Central memory CD8-positive, alpha-beta T cell (primary cell): ENCODE measurements around the gene ADCY2.
"Not testable (repeated sequence)": the region's sequence is repeated elsewhere in the genome, so short reads cannot be mapped to it uniquely, and the experiment has no call there.

Source experiments
- ATAC-seq: fragments of 150-1000 bp; cut with Tn5 transposase; replicated peaks from 2 replicates; pipeline ENCODE4 v1.10.0; 2022; ENCODE audit warnings: mild to moderate bottlenecking, moderate FRiP score, moderate number of reproducible peaks; ENCODE audit not compliant: poor library complexity, severe bottlenecking; ENCODE audit errors: extremely low read depth
- DNase-seq, 2 donors: peaks; one replicate each; pipeline ENCODE4 v3.0.0; 2021; ENCODE audit warnings: low spot score in 2 of 2
- H3K27ac Mint-ChIP-seq: one replicate; pipeline ENCODE4 v1.8.0; 2022; ENCODE audit warnings: low read depth, mild to moderate bottlenecking, moderate library complexity, mixed read lengths
- H3K27me3 Mint-ChIP-seq: one replicate; pipeline ENCODE4 v1.8.0; 2022; ENCODE audit warnings: mixed read lengths
- H3K36me3 Mint-ChIP-seq: one replicate; pipeline ENCODE4 v1.8.0; 2022; ENCODE audit warnings: mild to moderate bottlenecking, moderate library complexity, mixed read lengths; ENCODE audit not compliant: insufficient read depth
- H3K4me1 Mint-ChIP-seq: one replicate; pipeline ENCODE4 v1.8.0; 2022; ENCODE audit warnings: mixed read lengths
- H3K4me3 Mint-ChIP-seq: one replicate; pipeline ENCODE4 v1.8.0; 2022; ENCODE audit warnings: mild to moderate bottlenecking, moderate library complexity, mixed read lengths
- H3K9me3 Mint-ChIP-seq: one replicate; pipeline ENCODE4 v1.8.0; 2022; ENCODE audit warnings: mixed read lengths

The ADCY2 gene

GRCh38 chr5:7405277-7405676, 9.3 kb downstream of the ADCY2 start:
- H3K27ac Mint-ChIP-seq, result no peak overlapping the region
- no peaks in the 10 kb centered on the region for H3K36me3 Mint-ChIP-seq
- ATAC-seq, result no peak
- H3K9me3 Mint-ChIP-seq, result peaks cover 20% of the 10 kb centered on the region
- no peaks in the 10 kb centered on the region for H3K27me3 Mint-ChIP-seq
- no peak for DNase-seq
- H3K4me3 Mint-ChIP-seq, result no peak overlapping the region
- H3K4me1 Mint-ChIP-seq, result no peaks in the 10 kb centered on the region

- Mint-ChIP-seq H3K4me1 (no peaks in the 10 kb centered on the region), H3K4me3 (no peak overlapping the region), H3K36me3 (no peaks in the 10 kb centered on the region), H3K9me3 (peaks cover 14% of the 10 kb centered on the region), H3K27me3 (no peaks in the 10 kb centered on the region), H3K27ac (no peak overlapping the region)
- DNase-seq (no peak), ATAC-seq (no peak)
Observed at GRCh38 chr5:7410936-7411511, 15.1 kb downstream of the ADCY2 start.

GRCh38 chr5:7412409-7412808, 16.5 kb downstream of the ADCY2 start:
- H3K27ac Mint-ChIP-seq, result no peak overlapping the region
- H3K4me3 Mint-ChIP-seq, result no peak overlapping the region
- ATAC-seq, result no peak
- no peak for DNase-seq
- H3K36me3 Mint-ChIP-seq, result no peaks in the 10 kb centered on the region
- no peaks in the 10 kb centered on the region for H3K27me3 Mint-ChIP-seq
- H3K4me1 Mint-ChIP-seq, result no peaks in the 10 kb centered on the region
- peaks cover 1% of the 10 kb centered on the region for H3K9me3 Mint-ChIP-seq

GRCh38 chr5:7415123-7415522, 19.2 kb downstream of the ADCY2 start:
- H3K27ac Mint-ChIP-seq, result no peak overlapping the region
- H3K36me3 Mint-ChIP-seq, result no peaks in the 10 kb centered on the region
- no peak overlapping the region for H3K4me3 Mint-ChIP-seq
- H3K4me1 Mint-ChIP-seq, result no peaks in the 10 kb centered on the region
- DNase-seq, result no peak
- no peaks in the 10 kb centered on the region for H3K27me3 Mint-ChIP-seq
- no peaks in the 10 kb centered on the region for H3K9me3 Mint-ChIP-seq
- no peak for ATAC-seq

- Mint-ChIP-seq H3K36me3 (no peaks in the 10 kb centered on the region), H3K4me3 (no peak overlapping the region), H3K9me3 (peaks cover 3% of the 10 kb centered on the region), H3K27ac (no peak overlapping the region), H3K4me1 (no peaks in the 10 kb centered on the region), H3K27me3 (peaks cover 5% of the 10 kb centered on the region)
- DNase-seq, result no peak
- ATAC-seq, result no peak
Observed at GRCh38 chr5:7415587-7416535, 19.9 kb downstream of the ADCY2 start.

GRCh38 chr5:7418276-7418675, 22.3 kb downstream of the ADCY2 start:
- Mint-ChIP-seq H3K4me1 (no peaks in the 10 kb centered on the region), H3K4me3 (no peak overlapping the region), H3K9me3 (peaks cover 10% of the 10 kb centered on the region)

GRCh38 chr5:7419367-7419766, 23.4 kb downstream of the ADCY2 start:
- Mint-ChIP-seq H3K27ac (no peak overlapping the region), H3K4me3 (no peak overlapping the region), H3K9me3 (peaks cover 16% of the 10 kb centered on the region), H3K27me3 (peaks cover 7% of the 10 kb centered on the region), H3K4me1 (no peaks in the 10 kb centered on the region), H3K36me3 (no peaks in the 10 kb centered on the region)
- DNase-seq, result no peak
- no peak for ATAC-seq

More at GRCh38 chr5:7418276-7418675, 22.3 kb downstream of the ADCY2 start:
- DNase-seq, result no peak
- no peak for ATAC-seq
- no peaks in the 10 kb centered on the region for H3K36me3 Mint-ChIP-seq
- H3K27ac Mint-ChIP-seq, result no peak overlapping the region
- peaks cover 7% of the 10 kb centered on the region for H3K27me3 Mint-ChIP-seq

- peaks cover 16% of the 10 kb centered on the region for H3K9me3 Mint-ChIP-seq
- no peak overlapping the region for H3K4me3 Mint-ChIP-seq
- H3K27me3 Mint-ChIP-seq, result peaks cover 7% of the 10 kb centered on the region
- no peak for ATAC-seq
- no peak for DNase-seq
- H3K4me1 Mint-ChIP-seq, result no peaks in the 10 kb centered on the region
- H3K27ac Mint-ChIP-seq, result no peak overlapping the region
- no peaks in the 10 kb centered on the region for H3K36me3 Mint-ChIP-seq
Observed at GRCh38 chr5:7419846-7420245, 23.9 kb downstream of the ADCY2 start.

GRCh38 chr5:7420510-7421280, 24.8 kb downstream of the ADCY2 start:
- no peak overlapping the region for H3K4me3 Mint-ChIP-seq

GRCh38 chr5:7422316-7423106, 26.6 kb downstream of the ADCY2 start:
- Mint-ChIP-seq H3K9me3 (peaks cover 16% of the 10 kb centered on the region), H3K4me3 (no peak overlapping the region), H3K4me1 (no peaks in the 10 kb centered on the region), H3K27me3 (peaks cover 7% of the 10 kb centered on the region), H3K27ac (no peak overlapping the region), H3K36me3 (no peaks in the 10 kb centered on the region)
- DNase-seq (no peak), ATAC-seq (no peak)

More at GRCh38 chr5:7420510-7421280, 24.8 kb downstream of the ADCY2 start:
- H3K9me3 Mint-ChIP-seq, result peaks cover 16% of the 10 kb centered on the region
- H3K36me3 Mint-ChIP-seq, result no peaks in the 10 kb centered on the region
- DNase-seq, result no peak
- no peak overlapping the region for H3K27ac Mint-ChIP-seq
- peaks cover 7% of the 10 kb centered on the region for H3K27me3 Mint-ChIP-seq
- H3K4me1 Mint-ChIP-seq, result no peaks in the 10 kb centered on the region
- no peak for ATAC-seq

GRCh38 chr5:7423231-7423630, 27.3 kb downstream of the ADCY2 start:
- not testable (repeated sequence) for H3K27me3 Mint-ChIP-seq, H3K27ac Mint-ChIP-seq, H3K36me3 Mint-ChIP-seq, DNase-seq, H3K4me1 Mint-ChIP-seq, H3K4me3 Mint-ChIP-seq, ATAC-seq
- peaks cover 16% of the 10 kb centered on the region for H3K9me3 Mint-ChIP-seq

- no peak overlapping the region for H3K27ac Mint-ChIP-seq
Observed at GRCh38 chr5:7425830-7426229, 29.9 kb downstream of the ADCY2 start.

More at GRCh38 chr5:7425830-7426229, 29.9 kb downstream of the ADCY2 start:
- no peaks in the 10 kb centered on the region for H3K36me3 Mint-ChIP-seq
- H3K4me3 Mint-ChIP-seq, result no peak overlapping the region
- no peaks in the 10 kb centered on the region for H3K4me1 Mint-ChIP-seq
- no peak for ATAC-seq
- H3K27me3 Mint-ChIP-seq, result peaks cover 3% of the 10 kb centered on the region
- peaks cover 19% of the 10 kb centered on the region for H3K9me3 Mint-ChIP-seq
- DNase-seq, result no peak
